ENCODE results near the gene PVRIG.
"Not testable (repeated sequence)": the region's sequence is repeated elsewhere in the genome, so short reads cannot be mapped to it uniquely, and the experiment has no call there.

PVRIG gene

GRCh38 chr7:100195901-100196322 lies 23.8 kb upstream of the PVRIG start:
- not testable (repeated sequence) for DNase-seq

- no peak for DNase-seq
Observed at GRCh38 chr7:100198266-100198665, 21.5 kb upstream of the PVRIG start.

- DNase-seq: no peak
Observed at GRCh38 chr7:100200693-100201092, 19.1 kb upstream of the PVRIG start.

- DNase-seq: no peak
Observed at GRCh38 chr7:100204454-100204853, 15.3 kb upstream of the PVRIG start.

GRCh38 chr7:100208911-100209408 lies 10.8 kb upstream of the PVRIG start:
- no peak for DNase-seq

GRCh38 chr7:100209493-100209892 lies 10.3 kb upstream of the PVRIG start:
- DNase-seq: no peak

GRCh38 chr7:100210805-100211204 lies 8.9 kb upstream of the PVRIG start:
- no peak for DNase-seq

- DNase-seq: peak; percentile 70
Observed at GRCh38 chr7:100211342-100211780, 8.4 kb upstream of the PVRIG start.

GRCh38 chr7:100212631-100213286 lies 7.0 kb upstream of the PVRIG start:
- no peak for DNase-seq

GRCh38 chr7:100213672-100214071 lies 6.1 kb upstream of the PVRIG start:
- no peak for DNase-seq

- DNase-seq: not testable (repeated sequence)
Observed at GRCh38 chr7:100214356-100214755, 5.4 kb upstream of the PVRIG start.

GRCh38 chr7:100215895-100216294 lies 3.9 kb upstream of the PVRIG start:
- no peak for DNase-seq

- DNase-seq: peak; percentile 89
Observed at GRCh38 chr7:100217934-100218333, 1.8 kb upstream of the PVRIG start.

GRCh38 chr7:100219271-100219737 lies 445 bp upstream of the PVRIG start:
- DNase-seq: peak; percentile 77

- DNase-seq: peak; percentile 89
Observed at GRCh38 chr7:100220586-100221230, 959 bp downstream of the PVRIG start.

GRCh38 chr7:100221231-100221718 lies 1.5 kb downstream of the PVRIG start:
- DNase-seq: peak; percentile 85

- DNase-seq: no peak
Observed at GRCh38 chr7:100221767-100222444, 2.2 kb downstream of the PVRIG start.

- no peak for DNase-seq
Observed at GRCh38 chr7:100222445-100223132, 2.8 kb downstream of the PVRIG start.

GRCh38 chr7:100223376-100223927 lies 3.7 kb downstream of the PVRIG start:
- not testable (repeated sequence) for DNase-seq

GRCh38 chr7:100224891-100225290 lies 5.1 kb downstream of the PVRIG start:
- not testable (repeated sequence) for DNase-seq

GRCh38 chr7:100234660-100235317 lies 15.0 kb downstream of the PVRIG start:
- not testable (repeated sequence) for DNase-seq

- not testable (repeated sequence) for DNase-seq
Observed at GRCh38 chr7:100239975-100240374, 20.2 kb downstream of the PVRIG start.

All from activated CD8-positive, alpha-beta memory T cell treated with anti-CD3 and anti-CD28 coated beads for 24 hours (primary cell).